Measurements from ENCODE around the gene TMC2. TPM values are rescaled to one million over a fixed set of nuclear protein-coding genes. Genes with fewer than 3 reads are reported as not detected.

TMC2 gene
- total RNA-seq, 1 donor from 2014 or later = not detected

DNA sequence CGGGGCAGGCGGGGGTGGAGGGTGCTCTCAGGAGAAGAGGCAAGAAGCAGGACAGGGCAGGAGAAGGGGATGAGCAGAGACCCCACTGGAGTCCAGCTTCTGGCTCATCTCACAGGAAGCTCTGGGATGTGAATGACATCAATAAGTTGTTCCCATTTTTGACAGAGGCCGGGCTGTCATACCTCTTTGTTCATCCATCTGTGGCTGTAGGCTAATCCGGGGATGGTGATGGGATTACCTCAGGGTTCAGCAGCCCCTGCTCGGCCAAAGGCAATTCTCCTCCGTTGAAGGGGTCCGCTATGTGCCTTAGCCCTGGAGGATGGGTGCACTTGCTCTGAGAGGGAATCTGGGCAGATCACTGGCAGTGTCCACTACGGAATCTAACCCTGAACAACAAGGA, 3.3 kb upstream of the TMC2 start:
- no peak for DNase-seq (ENCODE audit: low spot score)
- H3K4me1 Mint-ChIP-seq (ENCODE audit: unreplicated experiment) = no peaks in the 10 kb centered on the region
- no peaks in the 10 kb centered on the region for H3K36me3 Mint-ChIP-seq (ENCODE audit: low read depth, unreplicated experiment)
- no peak overlapping the region for H3K4me3 Mint-ChIP-seq (ENCODE audit: unreplicated experiment)
- TF ChIP-seq, protein P1, sequence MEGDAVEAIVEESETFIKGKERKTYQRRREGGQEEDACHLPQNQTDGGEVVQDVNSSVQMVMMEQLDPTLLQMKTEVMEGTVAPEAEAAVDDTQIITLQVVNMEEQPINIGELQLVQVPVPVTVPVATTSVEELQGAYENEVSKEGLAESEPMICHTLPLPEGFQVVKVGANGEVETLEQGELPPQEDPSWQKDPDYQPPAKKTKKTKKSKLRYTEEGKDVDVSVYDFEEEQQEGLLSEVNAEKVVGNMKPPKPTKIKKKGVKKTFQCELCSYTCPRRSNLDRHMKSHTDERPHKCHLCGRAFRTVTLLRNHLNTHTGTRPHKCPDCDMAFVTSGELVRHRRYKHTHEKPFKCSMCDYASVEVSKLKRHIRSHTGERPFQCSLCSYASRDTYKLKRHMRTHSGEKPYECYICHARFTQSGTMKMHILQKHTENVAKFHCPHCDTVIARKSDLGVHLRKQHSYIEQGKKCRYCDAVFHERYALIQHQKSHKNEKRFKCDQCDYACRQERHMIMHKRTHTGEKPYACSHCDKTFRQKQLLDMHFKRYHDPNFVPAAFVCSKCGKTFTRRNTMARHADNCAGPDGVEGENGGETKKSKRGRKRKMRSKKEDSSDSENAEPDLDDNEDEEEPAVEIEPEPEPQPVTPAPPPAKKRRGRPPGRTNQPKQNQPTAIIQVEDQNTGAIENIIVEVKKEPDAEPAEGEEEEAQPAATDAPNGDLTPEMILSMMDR (IDR thresholded peaks at IDR 0.05; ENCODE audit: unreplicated experiment) = no peak
- no peaks in the 10 kb centered on the region for H3K9me3 Mint-ChIP-seq (ENCODE audit: unreplicated experiment)
- no peaks in the 10 kb centered on the region for H3K27me3 Mint-ChIP-seq (ENCODE audit: unreplicated experiment)
- H3K27ac Mint-ChIP-seq (ENCODE audit: unreplicated experiment) = no peak overlapping the region

DNA sequence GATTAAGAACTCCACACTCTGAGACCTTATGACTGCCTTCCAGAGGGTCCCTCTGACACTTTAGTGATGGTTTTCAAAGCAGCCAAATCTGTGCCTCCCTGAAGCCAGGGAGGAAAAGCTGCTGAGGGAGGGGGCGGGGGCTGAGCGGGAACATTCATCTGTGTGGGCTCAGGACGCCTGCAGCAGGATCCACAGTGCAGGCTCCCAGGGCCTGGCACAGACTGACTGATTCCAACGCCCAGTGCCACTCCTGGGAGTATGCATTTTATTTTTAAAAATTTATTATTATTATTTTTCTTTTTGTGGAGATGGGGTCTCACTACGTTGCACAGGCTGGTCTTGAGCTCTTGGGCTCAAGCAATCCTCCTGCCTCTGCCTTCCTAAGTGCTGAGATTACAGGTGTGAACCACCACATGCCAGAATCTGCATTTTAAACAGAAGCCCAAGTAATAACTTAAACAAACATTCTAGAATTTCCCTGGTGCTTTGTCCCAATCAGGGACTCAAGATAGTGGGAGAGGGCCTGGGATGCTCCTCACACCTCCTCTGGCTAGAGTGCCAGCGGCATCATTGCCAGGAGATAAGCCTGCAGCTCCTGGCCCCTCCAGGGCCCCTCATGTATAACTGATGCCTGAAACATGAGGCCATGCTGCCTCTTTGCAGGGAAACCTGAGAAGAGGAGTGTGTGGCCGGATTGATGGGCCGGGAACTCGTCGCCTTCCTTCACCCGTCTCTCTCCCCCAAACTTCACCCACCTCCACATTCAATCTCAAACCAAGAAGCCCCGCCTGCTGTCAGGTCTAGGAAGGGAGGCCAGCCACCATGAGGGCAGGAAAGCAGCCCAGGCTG, 438 bp upstream of the TMC2 start:
- H3K4me1 Mint-ChIP-seq (ENCODE audit: unreplicated experiment) = peaks cover 2% of the 10 kb centered on the region
- DNase-seq (ENCODE audit: low spot score) = no peak
- H3K9me3 Mint-ChIP-seq (ENCODE audit: unreplicated experiment) = no peaks in the 10 kb centered on the region
- TF ChIP-seq, protein P1 (IDR thresholded peaks at IDR 0.05; ENCODE audit: unreplicated experiment) = no peak
- H3K4me3 Mint-ChIP-seq (ENCODE audit: unreplicated experiment) = no peak overlapping the region
- H3K27me3 Mint-ChIP-seq (ENCODE audit: unreplicated experiment) = peaks cover 1% of the 10 kb centered on the region
- H3K36me3 Mint-ChIP-seq (ENCODE audit: low read depth, unreplicated experiment) = no peaks in the 10 kb centered on the region
- no peak overlapping the region for H3K27ac Mint-ChIP-seq (ENCODE audit: unreplicated experiment)

DNA sequence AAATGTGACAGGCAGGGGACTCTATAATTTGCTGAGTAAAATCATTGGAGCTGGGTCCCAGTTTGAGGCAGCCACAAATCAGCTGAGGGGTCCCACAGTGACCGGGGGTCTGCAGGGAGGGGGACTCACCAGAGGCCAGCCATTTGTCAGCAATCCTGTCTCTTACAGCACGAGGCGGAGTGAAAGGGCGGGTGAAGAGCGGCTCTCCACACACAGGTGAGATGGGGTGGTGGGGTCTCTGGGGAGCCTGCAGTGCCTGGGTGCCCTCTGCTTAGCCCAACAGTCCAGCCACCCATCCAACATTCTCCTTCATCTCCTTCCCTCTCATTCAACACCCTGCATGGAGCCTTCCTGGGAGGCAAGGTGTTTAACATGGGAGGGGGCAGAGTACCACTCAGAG, 728 bp downstream of the TMC2 start:
- Mint-ChIP-seq H3K9me3 (ENCODE audit: unreplicated experiment) (no peaks in the 10 kb centered on the region), H3K27ac (ENCODE audit: unreplicated experiment) (no peak overlapping the region), H3K4me1 (ENCODE audit: unreplicated experiment) (peaks cover 2% of the 10 kb centered on the region), H3K36me3 (ENCODE audit: low read depth, unreplicated experiment) (no peaks in the 10 kb centered on the region), H3K27me3 (ENCODE audit: unreplicated experiment) (peaks cover 1% of the 10 kb centered on the region), H3K4me3 (ENCODE audit: unreplicated experiment) (no peak overlapping the region)
- TF ChIP-seq, protein P1 (IDR thresholded peaks at IDR 0.05; ENCODE audit: unreplicated experiment) = no peak
- no peak for DNase-seq (ENCODE audit: low spot score)

DNA sequence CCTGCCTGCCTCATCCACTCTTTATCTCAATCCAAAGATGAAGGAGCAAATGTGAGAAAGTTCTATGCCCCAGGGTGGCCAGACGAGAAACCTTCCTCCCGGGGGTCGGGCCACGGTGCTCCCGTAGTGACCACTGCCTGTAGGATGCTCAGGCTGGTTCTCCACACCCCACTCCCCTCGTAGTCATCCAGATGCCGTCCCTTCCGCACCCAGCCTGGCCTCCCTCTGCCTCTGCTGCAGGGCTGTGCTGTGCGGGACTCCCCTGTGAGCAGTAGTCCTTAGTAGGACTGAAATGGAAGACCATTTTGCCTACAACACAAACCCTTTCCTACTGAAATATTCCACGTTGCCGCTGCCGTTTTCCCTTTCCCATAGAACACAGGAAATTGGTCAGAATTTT, 2.0 kb downstream of the TMC2 start:
- H3K36me3 Mint-ChIP-seq (ENCODE audit: low read depth, unreplicated experiment) = no peaks in the 10 kb centered on the region
- H3K4me1 Mint-ChIP-seq (ENCODE audit: unreplicated experiment) = peaks cover 2% of the 10 kb centered on the region
- TF ChIP-seq, protein P1 (IDR thresholded peaks at IDR 0.05; ENCODE audit: unreplicated experiment) = no peak
- no peaks in the 10 kb centered on the region for H3K9me3 Mint-ChIP-seq (ENCODE audit: unreplicated experiment)
- H3K27ac Mint-ChIP-seq (ENCODE audit: unreplicated experiment) = no peak overlapping the region
- no peak for DNase-seq (ENCODE audit: low spot score)
- peaks cover 1% of the 10 kb centered on the region for H3K27me3 Mint-ChIP-seq (ENCODE audit: unreplicated experiment)
- H3K4me3 Mint-ChIP-seq (ENCODE audit: unreplicated experiment) = no peak overlapping the region

DNA sequence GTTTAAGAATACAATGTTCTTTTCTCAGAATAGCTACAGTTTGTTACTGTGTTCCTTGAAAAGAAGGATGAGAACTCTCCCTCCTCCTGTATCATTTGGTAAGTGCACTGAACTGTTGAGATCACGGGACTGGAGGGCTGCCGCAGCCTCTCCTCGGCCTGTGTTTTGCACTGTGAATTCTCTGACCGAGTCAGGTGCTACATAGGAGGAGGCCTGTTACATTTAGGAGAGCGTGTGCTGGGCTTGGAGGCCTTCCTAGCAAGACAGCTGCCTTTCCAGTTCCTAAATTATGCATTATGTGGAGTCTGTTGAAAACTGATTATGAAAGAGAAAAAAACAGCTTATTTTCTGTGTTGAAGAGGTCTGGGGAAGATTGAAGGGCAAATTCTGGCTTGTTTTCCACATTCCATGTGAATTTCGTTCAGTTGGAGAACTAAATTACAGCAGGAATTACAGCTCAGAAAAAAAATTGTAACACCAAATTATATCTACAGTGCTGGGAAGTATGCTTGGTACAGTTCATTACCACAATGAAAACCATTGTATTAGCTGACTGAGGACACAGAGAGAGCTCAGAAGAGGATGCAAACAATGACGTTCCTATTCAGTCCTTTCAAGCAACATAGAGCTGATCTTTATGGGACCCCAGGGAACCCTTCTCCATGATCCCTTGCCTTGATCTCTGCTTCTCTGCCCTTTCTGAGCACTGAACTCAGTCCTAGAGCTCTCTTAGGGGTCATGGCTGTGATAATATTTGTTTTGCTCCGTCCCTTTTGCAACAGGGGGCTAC, 2.8 kb downstream of the TMC2 start:
- Mint-ChIP-seq H3K9me3 (ENCODE audit: unreplicated experiment) (no peaks in the 10 kb centered on the region), H3K4me3 (ENCODE audit: unreplicated experiment) (no peak overlapping the region), H3K27me3 (ENCODE audit: unreplicated experiment) (peaks cover 1% of the 10 kb centered on the region), H3K4me1 (ENCODE audit: unreplicated experiment) (peaks cover 2% of the 10 kb centered on the region), H3K36me3 (ENCODE audit: low read depth, unreplicated experiment) (no peaks in the 10 kb centered on the region), H3K27ac (ENCODE audit: unreplicated experiment) (no peak overlapping the region)
- TF ChIP-seq, protein P1 (IDR thresholded peaks at IDR 0.05; ENCODE audit: unreplicated experiment) = no peak
- no peak for DNase-seq (ENCODE audit: low spot score)

All from endothelial cell (in vitro differentiated cells).